GM21825 (cell line): ENCODE data around the gene NELFB.
A peak's percentile ranks its signal among the peaks of the same experiment; 100 is the strongest.
"Not testable (repeated sequence)": the region's sequence is repeated elsewhere in the genome, so short reads cannot be mapped to it uniquely, and the experiment has no call there.

Source experiments
- ATAC-seq: cut with Tn5 transposase; IDR thresholded peaks from one replicate; pipeline ENCODE4 v1.9.1; 2021; ENCODE audit warnings: mild to moderate bottlenecking, moderate library complexity; ENCODE audit not compliant: unreplicated experiment

NELFB gene

GRCh38 chr9:137234055-137234697 is 21.0 kb upstream of the NELFB start:
- ATAC-seq, result no peak

GRCh38 chr9:137234758-137235423 is 20.2 kb upstream of the NELFB start:
- no peak for ATAC-seq

- ATAC-seq, result no peak
Measured at GRCh38 chr9:137235424-137236237, 19.5 kb upstream of the NELFB start.

GRCh38 chr9:137236238-137236935 is 18.7 kb upstream of the NELFB start:
- ATAC-seq, result no peak

GRCh38 chr9:137236936-137237421 is 18.1 kb upstream of the NELFB start:
- no peak for ATAC-seq

GRCh38 chr9:137237759-137238726 is 17.1 kb upstream of the NELFB start:
- ATAC-seq, result no peak

- ATAC-seq, result not testable (repeated sequence)
Measured at GRCh38 chr9:137239541-137240200, 15.5 kb upstream of the NELFB start.

GRCh38 chr9:137240318-137240840 is 14.7 kb upstream of the NELFB start:
- ATAC-seq, result peak; percentile 19

- ATAC-seq, result peak; percentile 63
Measured at GRCh38 chr9:137240841-137241489, 14.2 kb upstream of the NELFB start, which contains the start of gene TUBB4B. Gene TUBB4B, plus strand, starts transcription at chr9:137241287. Its CDS starts 74 bp downstream, at chr9:137241361.

- ATAC-seq, result peak; percentile 4
Measured at GRCh38 chr9:137241490-137242268, 13.4 kb upstream of the NELFB start.

- ATAC-seq, result no peak
Measured at GRCh38 chr9:137242269-137243203, 12.6 kb upstream of the NELFB start.

- not testable (repeated sequence) for ATAC-seq
Measured at GRCh38 chr9:137243266-137243625, 11.9 kb upstream of the NELFB start.

- no peak for ATAC-seq
Measured at GRCh38 chr9:137243626-137244485, 11.3 kb upstream of the NELFB start.

GRCh38 chr9:137244486-137245449 is 10.4 kb upstream of the NELFB start:
- ATAC-seq, result no peak
